ENCODE data around the gene IL7R. TPM values are rescaled to one million over a fixed set of nuclear protein-coding genes. Genes with fewer than 3 reads are reported as not detected.

The IL7R gene
- total and polyA plus RNA-seq, 8 donors: 2.2 to 124 (median 7.5) TPM

DNA sequence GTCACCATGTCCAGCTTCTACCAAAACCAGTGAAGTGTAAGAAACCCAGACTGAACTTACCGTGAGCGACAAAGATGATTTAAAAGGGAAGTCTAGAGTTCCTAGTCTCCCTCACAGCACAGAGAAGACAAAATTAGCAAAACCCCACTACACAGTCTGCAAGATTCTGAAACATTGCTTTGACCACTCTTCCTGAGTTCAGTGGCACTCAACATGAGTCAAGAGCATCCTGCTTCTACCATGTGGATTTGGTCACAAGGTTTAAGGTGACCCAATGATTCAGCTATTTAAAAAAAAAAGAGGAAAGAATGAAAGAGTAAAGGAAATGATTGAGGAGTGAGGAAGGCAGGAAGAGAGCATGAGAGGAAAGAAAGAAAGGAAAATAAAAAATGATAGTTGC is 19.8 kb downstream of the IL7R start:
- TF ChIP-seq, protein P1, sequence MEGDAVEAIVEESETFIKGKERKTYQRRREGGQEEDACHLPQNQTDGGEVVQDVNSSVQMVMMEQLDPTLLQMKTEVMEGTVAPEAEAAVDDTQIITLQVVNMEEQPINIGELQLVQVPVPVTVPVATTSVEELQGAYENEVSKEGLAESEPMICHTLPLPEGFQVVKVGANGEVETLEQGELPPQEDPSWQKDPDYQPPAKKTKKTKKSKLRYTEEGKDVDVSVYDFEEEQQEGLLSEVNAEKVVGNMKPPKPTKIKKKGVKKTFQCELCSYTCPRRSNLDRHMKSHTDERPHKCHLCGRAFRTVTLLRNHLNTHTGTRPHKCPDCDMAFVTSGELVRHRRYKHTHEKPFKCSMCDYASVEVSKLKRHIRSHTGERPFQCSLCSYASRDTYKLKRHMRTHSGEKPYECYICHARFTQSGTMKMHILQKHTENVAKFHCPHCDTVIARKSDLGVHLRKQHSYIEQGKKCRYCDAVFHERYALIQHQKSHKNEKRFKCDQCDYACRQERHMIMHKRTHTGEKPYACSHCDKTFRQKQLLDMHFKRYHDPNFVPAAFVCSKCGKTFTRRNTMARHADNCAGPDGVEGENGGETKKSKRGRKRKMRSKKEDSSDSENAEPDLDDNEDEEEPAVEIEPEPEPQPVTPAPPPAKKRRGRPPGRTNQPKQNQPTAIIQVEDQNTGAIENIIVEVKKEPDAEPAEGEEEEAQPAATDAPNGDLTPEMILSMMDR (IDR thresholded peaks at IDR 0.05): no peak
- no peak for TF ChIP-seq POLR2A (IDR thresholded peaks at IDR 0.05)
- no peak for TF ChIP-seq EP300 (IDR thresholded peaks at IDR 0.05)
- TF ChIP-seq POLR2AphosphoS5 (IDR thresholded peaks at IDR 0.05): no peak
- Histone ChIP-seq H3K4me1 (no peaks in the 10 kb centered on the region), H3K27ac (no peak overlapping the region), H3K36me3 (no peaks in the 10 kb centered on the region), H3K4me3 (no peak overlapping the region), H3K9me3 (no peaks in the 10 kb centered on the region), H3K27me3 (no peaks in the 10 kb centered on the region)
- intact Hi-C loops (cut with DNase I; ENCODE audit: low total_unique reads): no loop called here
- 71 to 86% (median 79%) methylated on average over 2 of the region's 2 CpGs for WGBS, 5 donors
- no peak for DNase-seq

DNA sequence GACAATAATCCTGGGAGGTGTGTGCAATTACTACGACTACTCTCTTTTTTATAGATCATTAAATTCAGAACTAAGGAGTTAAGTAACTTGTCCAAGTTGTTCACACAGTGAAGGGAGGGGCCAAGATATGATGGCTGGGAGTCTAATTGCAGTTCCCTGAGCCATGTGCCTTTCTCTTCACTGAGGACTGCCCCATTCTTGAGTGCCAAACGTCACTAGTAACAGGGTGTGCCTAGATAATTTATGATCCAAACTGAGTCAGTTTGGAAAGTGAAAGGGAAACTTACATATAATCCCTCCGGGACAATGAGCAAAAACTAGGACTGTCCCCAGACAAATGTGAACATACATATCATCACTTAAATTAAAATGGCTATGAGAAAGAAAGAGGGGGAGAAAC is 20.2 kb downstream of the IL7R start:
- TF ChIP-seq POLR2A (IDR thresholded peaks at IDR 0.05) (no peak), POLR2AphosphoS5 (IDR thresholded peaks at IDR 0.05) (no peak), EP300 (IDR thresholded peaks at IDR 0.05) (no peak)
- TF ChIP-seq, protein P1 (IDR thresholded peaks at IDR 0.05): no peak
- no peaks in the 10 kb centered on the region for H3K36me3 ChIP-seq
- no peaks in the 10 kb centered on the region for H3K9me3 ChIP-seq
- intact Hi-C loops (cut with DNase I; ENCODE audit: low total_unique reads): no loop called here
- no peaks in the 10 kb centered on the region for H3K4me1 ChIP-seq
- H3K27ac ChIP-seq: no peak overlapping the region
- H3K27me3 ChIP-seq: no peaks in the 10 kb centered on the region
- DNase-seq: peak in 1 of 2 donors; percentile 33
- H3K4me3 ChIP-seq: no peak overlapping the region
- 37 to 49% (median 42%) methylated on average over 3 of the region's 3 CpGs for WGBS, 5 donors

DNA sequence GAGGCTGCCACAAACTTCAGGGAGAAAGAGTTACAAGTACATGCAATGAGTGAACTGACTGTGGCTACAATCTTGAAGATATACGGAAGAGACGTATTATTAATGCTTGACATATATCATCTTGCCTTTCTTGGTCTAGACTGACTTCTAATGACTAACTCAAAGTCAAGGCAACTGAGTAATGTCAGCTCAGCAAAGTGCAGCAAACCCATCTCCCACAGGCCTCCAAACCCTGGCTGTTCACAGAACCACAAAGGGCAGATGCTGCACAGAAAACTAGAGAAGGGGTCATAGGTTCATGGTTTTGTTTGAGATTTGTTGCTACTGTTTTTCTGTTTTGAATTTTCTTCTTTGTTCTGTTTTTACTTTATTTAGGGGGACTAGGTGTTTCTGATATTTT is 21.0 kb downstream of the IL7R start:
- WGBS, 5 donors: 53 to 97% (median 85%) methylated on average over 2 of the region's 2 CpGs
- no peaks in the 10 kb centered on the region for H3K4me1 ChIP-seq
- intact Hi-C loops (cut with DNase I; ENCODE audit: low total_unique reads): no loop called here
- no peak overlapping the region for H3K27ac ChIP-seq
- H3K9me3 ChIP-seq: no peaks in the 10 kb centered on the region
- TF ChIP-seq POLR2AphosphoS5 (IDR thresholded peaks at IDR 0.05) (no peak), POLR2A (IDR thresholded peaks at IDR 0.05) (no peak), EP300 (IDR thresholded peaks at IDR 0.05) (no peak)
- TF ChIP-seq, protein P1 (IDR thresholded peaks at IDR 0.05): no peak
- no peak overlapping the region for H3K4me3 ChIP-seq
- no peak for DNase-seq
- H3K36me3 ChIP-seq: no peaks in the 10 kb centered on the region
- no peaks in the 10 kb centered on the region for H3K27me3 ChIP-seq

DNA sequence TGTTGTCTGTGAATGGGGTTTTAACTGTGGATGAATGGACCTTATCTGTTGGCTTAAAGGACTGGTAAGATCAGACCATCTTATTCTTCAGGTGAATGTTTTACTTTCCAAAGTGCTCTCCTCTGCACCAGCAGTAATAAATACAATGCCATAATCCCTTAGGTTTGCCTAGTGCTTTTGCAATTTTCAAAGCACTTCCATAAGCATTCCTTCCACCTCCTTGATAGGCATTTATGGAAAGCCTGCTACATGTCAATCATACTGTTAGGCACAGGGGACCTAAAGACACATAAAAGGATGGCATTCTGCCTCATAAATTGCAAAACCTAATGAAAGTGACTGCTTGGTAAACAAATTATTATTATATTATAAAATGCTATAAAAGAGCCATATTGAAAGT is 21.4 kb downstream of the IL7R start:
- TF ChIP-seq, protein P1 (IDR thresholded peaks at IDR 0.05): no peak
- TF ChIP-seq POLR2AphosphoS5 (IDR thresholded peaks at IDR 0.05) (no peak), EP300 (IDR thresholded peaks at IDR 0.05) (no peak), POLR2A (IDR thresholded peaks at IDR 0.05) (no peak)
- Histone ChIP-seq H3K9me3 (no peaks in the 10 kb centered on the region), H3K27me3 (no peaks in the 10 kb centered on the region), H3K36me3 (no peaks in the 10 kb centered on the region), H3K4me3 (no peak overlapping the region), H3K27ac (no peak overlapping the region), H3K4me1 (no peaks in the 10 kb centered on the region)
- intact Hi-C loops (cut with DNase I; ENCODE audit: low total_unique reads): no loop called here
- no peak for DNase-seq
